GM23248 (cell line): ENCODE measurements around the gene PLA2R1. TPM values are rescaled to one million over a fixed set of nuclear protein-coding genes. Genes with fewer than 3 reads are reported as not detected.
A peak's percentile ranks its signal among the peaks of the same experiment; 100 is the strongest.

Source experiments
- DNase-seq: peaks from one replicate; pipeline ENCODE4 v3.0.0-alpha.2; 2015
- H2AFZ ChIP-seq: fragments of 200-600 bp; sonication (generic); 2 replicates; pipeline ENCODE4 v1.6.1; 2016; ENCODE audit warnings: antibody characterized with exemption
- H3F3A ChIP-seq: fragments of 200-600 bp; sonication (generic); 2 replicates; pipeline ENCODE4 v1.6.1; 2016; ENCODE audit warnings: mild to moderate bottlenecking, antibody characterized with exemption, mixed run types; ENCODE audit not compliant: insufficient read depth
- H3K27ac ChIP-seq: fragments of 200-600 bp; sonication (generic); 2 replicates; pipeline ENCODE4 v1.5.1; 2016; ENCODE audit warnings: mild to moderate bottlenecking
- H3K27me3 ChIP-seq: fragments of 200-600 bp; sonication (generic); replicated peaks from 2 replicates; pipeline ENCODE4 v1.6.1; 2016; ENCODE audit warnings: mild to moderate bottlenecking; ENCODE audit not compliant: insufficient read depth
- H3K36me3 ChIP-seq: fragments of 200-600 bp; sonication (generic); 2 replicates; pipeline ENCODE4 v1.6.1; 2016; ENCODE audit warnings: low read depth, mild to moderate bottlenecking
- H3K4me1 ChIP-seq: fragments of 200-600 bp; sonication (generic); 2 replicates; pipeline ENCODE4 v1.6.1; 2016; ENCODE audit warnings: mild to moderate bottlenecking; ENCODE audit not compliant: insufficient read depth
- H3K4me2 ChIP-seq: fragments of 200-600 bp; sonication (generic); one replicate; pipeline ENCODE4 v1.6.1; 2016; ENCODE audit warnings: mild to moderate bottlenecking; ENCODE audit not compliant: unreplicated experiment
- H3K4me3 ChIP-seq: fragments of 200-600 bp; sonication (generic); 2 replicates; pipeline ENCODE4 v1.5.1; 2016; ENCODE audit warnings: mild to moderate bottlenecking
- H3K79me2 ChIP-seq: fragments of 200-600 bp; sonication (generic); 2 replicates; pipeline ENCODE4 v1.6.1; 2016; ENCODE audit warnings: mild to moderate bottlenecking; ENCODE audit not compliant: insufficient read depth
- H3K9ac ChIP-seq: fragments of 200-600 bp; sonication (generic); 2 replicates; pipeline ENCODE4 v1.6.1; 2016; ENCODE audit warnings: mild to moderate bottlenecking
- H3K9me2 ChIP-seq: fragments of 200-600 bp; sonication (generic); 2 replicates; pipeline ENCODE4 v1.6.1; 2016; ENCODE audit warnings: mixed run types, mild to moderate bottlenecking, moderate library complexity; ENCODE audit not compliant: insufficient read depth
- H3K9me3 ChIP-seq: fragments of 200-600 bp; sonication (generic); one replicate; pipeline ENCODE4 v1.6.1; 2017; ENCODE audit warnings: low read depth
- H4K20me1 ChIP-seq: fragments of 200-600 bp; sonication (generic); 2 replicates; pipeline ENCODE4 v1.6.0; 2016; ENCODE audit not compliant: insufficient read depth
- EZH2 ChIP-seq: fragments of 200-600 bp; sonication (generic); IDR thresholded peaks from 2 replicates; pipeline ENCODE4 v1.6.1; 2018; ENCODE audit warnings: antibody characterized with exemption, mild to moderate bottlenecking; ENCODE audit not compliant: insufficient read depth, poor library complexity, severe bottlenecking
- EZH2phosphoT487 ChIP-seq: fragments of 200-600 bp; sonication (generic); IDR thresholded peaks from 2 replicates; pipeline ENCODE4 v1.6.1; 2018; ENCODE audit warnings: antibody characterized with exemption, moderate library complexity, mild to moderate bottlenecking, low read depth; ENCODE audit not compliant: insufficient read depth
- WGBS, 2 experiments: methylation state at CpG; one replicate each; pipeline ENCODE4 v1.1.6; 2015 to 2017; ENCODE audit warnings: low lambda C conversion rate in 2 of 2, low coverage in 1 of 2; ENCODE audit errors: missing lambda C conversion rate in 2 of 2; 5-methylcytosine and 5-hydroxymethylcytosine counted together
- in situ Hi-C: fragments of 300-500 bp; cut with MboI; formaldehyde crosslinking; loops from 2 replicates; pipeline ENCODE4 v1.15.0; 2020
- polyA plus RNA-seq: library from polyadenylated mRNA; unstranded; fragments of >200 nt; fragmentation: Nextera tagmentation; extraction: Ambion mirVana; gene quantifications from 2 replicates; pipeline ENCODE4 v1.2.1, GENCODE V29; 2016
- total RNA-seq: library from RNA; depleted of rRNA; stranded (reverse); fragments of >200 nt; shearing (Covaris generic); gene quantifications from 2 replicates; pipeline ENCODE4 v1.2.3, GENCODE V29; 2014

PLA2R1 gene
- total and polyA plus RNA-seq, 2 experiments from 2014 or later = 8.9 to 16.0 TPM

DNA sequence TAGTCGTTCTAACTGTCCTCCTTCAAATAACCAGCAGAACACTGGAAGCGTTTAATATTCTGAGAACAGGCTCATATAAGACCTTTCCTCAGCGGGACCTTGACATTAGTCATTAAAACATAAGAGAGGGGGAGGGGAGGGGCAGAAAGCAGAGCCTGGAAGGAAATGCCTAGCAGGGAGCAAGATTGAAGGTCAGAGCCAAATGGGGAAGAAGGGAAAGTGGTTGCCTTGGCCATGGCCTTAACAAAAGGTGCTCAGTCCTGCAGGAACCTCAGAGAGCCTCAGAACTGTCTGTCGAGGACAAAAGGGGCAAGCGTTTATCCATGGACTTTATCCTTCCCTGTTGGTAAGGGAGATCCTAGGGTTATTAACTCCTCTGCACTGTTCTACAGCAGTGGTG lies 856 bp upstream of the PLA2R1 start:
- no peaks in the 10 kb centered on the region for H3K36me3 ChIP-seq
- WGBS, 2 experiments = 30 to 38% methylated on average over 5 of the region's 5 CpGs
- peak; percentile 30 for DNase-seq
- no peak overlapping the region for H3K27ac ChIP-seq
- H3K9ac ChIP-seq = 0 out of 2 replicates have a peak overlapping the region, but pooled peaks have one; percentile 74
- H4K20me1 ChIP-seq = no peaks in the 10 kb centered on the region
- peak overlapping the region; percentile 77 for H3K4me3 ChIP-seq
- H3K4me1 ChIP-seq = peaks cover 7% of the 10 kb centered on the region; the same call in 1 of the 2 replicates
- no peaks in the 10 kb centered on the region for H3K9me2 ChIP-seq
- no peak for TF ChIP-seq EZH2phosphoT487
- H3K4me2 ChIP-seq = peak overlapping the region; percentile 68
- H3K79me2 ChIP-seq = peaks cover 27% of the 10 kb centered on the region
- in situ Hi-C loops = no loop called here
- no peaks in the 10 kb centered on the region for H3K27me3 ChIP-seq
- H2AFZ ChIP-seq = peak overlapping the region; percentile 95
- H3F3A ChIP-seq = 0 out of 2 replicates have a peak, but pooled peaks cover 9% of the 10 kb centered on the region
- H3K9me3 ChIP-seq = no peaks in the 10 kb centered on the region

DNA sequence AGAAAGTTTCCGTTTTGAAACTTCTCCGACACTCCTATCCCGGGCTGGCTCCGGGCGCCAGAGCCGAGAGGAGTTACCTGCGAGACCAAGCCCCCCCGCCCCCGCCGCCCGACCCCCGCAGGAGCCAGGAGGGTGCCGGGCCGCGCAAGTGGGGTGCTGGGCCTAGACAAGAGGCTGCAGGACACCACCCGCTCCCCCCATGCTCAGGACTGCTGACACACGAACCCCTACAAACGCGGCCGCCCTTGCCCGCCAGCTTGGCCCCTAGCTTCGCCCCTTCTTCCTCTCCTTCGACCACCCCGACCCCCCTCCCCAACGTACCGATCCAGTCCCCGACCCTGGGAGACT lies 497 bp downstream of the PLA2R1 start:
- no peaks in the 10 kb centered on the region for H3K9me3 ChIP-seq
- no peaks in the 10 kb centered on the region for H3K36me3 ChIP-seq
- peaks cover 40% of the 10 kb centered on the region for H3K79me2 ChIP-seq
- WGBS, 2 experiments = 1 to 10% methylated on average over 10 to 27 of the region's 27 CpGs
- H3K27ac ChIP-seq = no peak overlapping the region
- H3F3A ChIP-seq = 0 out of 2 replicates have a peak, but pooled peaks cover 10% of the 10 kb centered on the region
- peak overlapping the region; percentile 74 for H3K9ac ChIP-seq
- H3K27me3 ChIP-seq = no peaks in the 10 kb centered on the region
- no peaks in the 10 kb centered on the region for H4K20me1 ChIP-seq
- H3K4me1 ChIP-seq = peaks cover 7% of the 10 kb centered on the region; the same call in 1 of the 2 replicates
- in situ Hi-C loops = no loop called here
- peak overlapping the region; percentile 68 for H3K4me2 ChIP-seq
- no peak for TF ChIP-seq EZH2
- TF ChIP-seq EZH2phosphoT487 = no peak
- peak overlapping the region; percentile 95 for H2AFZ ChIP-seq
- peak overlapping the region; percentile 77 for H3K4me3 ChIP-seq
- DNase-seq = peak; percentile 48
- H3K9me2 ChIP-seq = no peaks in the 10 kb centered on the region

- no peak for TF ChIP-seq EZH2
- no peak for TF ChIP-seq EZH2phosphoT487
Observed at GRCh38 chr2:160061533-160061932, 882 bp downstream of the PLA2R1 start.

DNA sequence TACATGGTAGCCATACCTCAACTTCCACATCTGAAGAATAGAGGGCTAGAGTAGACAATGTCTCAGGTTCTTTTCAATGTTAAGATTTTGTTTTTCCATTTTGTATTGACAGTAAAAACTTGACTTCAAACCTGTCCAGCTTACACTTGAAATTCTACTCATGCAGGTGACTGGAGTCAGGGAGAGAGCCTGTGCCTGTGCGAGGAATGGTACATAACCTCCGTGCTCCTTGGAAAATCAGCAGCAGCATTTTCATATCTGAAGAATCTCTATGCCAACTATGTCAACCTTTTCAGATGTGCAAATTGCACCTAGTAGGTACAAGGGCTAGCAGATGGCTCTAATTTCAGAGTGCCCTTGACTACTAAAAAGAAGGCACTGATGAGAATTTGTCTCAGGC lies 2.1 kb downstream of the PLA2R1 start:
- peaks cover 18% of the 10 kb centered on the region for H3K4me1 ChIP-seq
- H3K4me3 ChIP-seq = no peak overlapping the region
- H3K9me2 ChIP-seq = no peaks in the 10 kb centered on the region
- H3K4me2 ChIP-seq = no peak overlapping the region
- no peak overlapping the region for H3K27ac ChIP-seq
- no peak for DNase-seq
- in situ Hi-C loops = no loop called here
- H3K79me2 ChIP-seq = peaks cover 44% of the 10 kb centered on the region
- H3K9ac ChIP-seq = no peak overlapping the region
- H2AFZ ChIP-seq = no peak overlapping the region
- no peaks in the 10 kb centered on the region for H3K9me3 ChIP-seq
- no peaks in the 10 kb centered on the region for H4K20me1 ChIP-seq
- TF ChIP-seq EZH2 = no peak
- TF ChIP-seq EZH2phosphoT487 = no peak
- H3K36me3 ChIP-seq = no peaks in the 10 kb centered on the region
- WGBS, 2 experiments = 95 to 100% methylated on average over 2 of the region's 2 CpGs
- H3K27me3 ChIP-seq = no peaks in the 10 kb centered on the region
- H3F3A ChIP-seq = peaks cover 27% of the 10 kb centered on the region

More at GRCh38 chr2:160061533-160061932, 882 bp downstream of the PLA2R1 start:
- H4K20me1 ChIP-seq = no peaks in the 10 kb centered on the region
- in situ Hi-C loops = no loop called here
- no peaks in the 10 kb centered on the region for H3K27me3 ChIP-seq
- peak overlapping the region; percentile 68 for H3K4me2 ChIP-seq
- peak overlapping the region; percentile 77 for H3K4me3 ChIP-seq
- peaks cover 7% of the 10 kb centered on the region; the same call in 1 of the 2 replicates for H3K4me1 ChIP-seq
- H3K9me2 ChIP-seq = no peaks in the 10 kb centered on the region
- H3K9ac ChIP-seq = peak overlapping the region; percentile 74
- H3K9me3 ChIP-seq = no peaks in the 10 kb centered on the region
- 0 out of 2 replicates have a peak, but pooled peaks cover 14% of the 10 kb centered on the region for H3F3A ChIP-seq
- H3K27ac ChIP-seq = no peak overlapping the region
- WGBS, 2 experiments = 65% methylated on average over 18 of the region's 18 CpGs
- peaks cover 44% of the 10 kb centered on the region for H3K79me2 ChIP-seq
- H3K36me3 ChIP-seq = no peaks in the 10 kb centered on the region
- peak overlapping the region; percentile 95 for H2AFZ ChIP-seq
- no peak for DNase-seq

DNA sequence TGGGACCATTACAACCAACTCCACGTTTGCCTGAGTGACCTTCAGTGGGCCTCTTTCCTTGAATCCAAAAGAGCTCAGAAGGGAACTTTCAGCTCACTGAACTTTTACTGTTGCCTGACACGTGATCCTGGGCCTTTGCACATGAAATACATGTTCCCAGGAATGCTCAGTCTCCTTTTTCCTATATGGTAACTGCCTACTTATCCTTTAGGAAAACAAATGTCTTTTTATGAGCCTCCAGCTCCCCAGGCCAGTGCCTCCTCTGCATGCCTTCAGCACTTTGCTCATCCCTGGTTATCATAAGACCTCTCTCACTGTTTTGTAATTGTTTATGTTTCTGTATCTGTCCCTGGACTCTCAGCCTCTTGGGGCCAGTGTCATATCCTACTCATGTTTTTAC lies 5.1 kb downstream of the PLA2R1 start:
- in situ Hi-C loops = no loop called here
- H3K27me3 ChIP-seq = no peaks in the 10 kb centered on the region
- WGBS, 2 experiments = 71 to 81% methylated on average over 2 of the region's 2 CpGs

More for the DNA sequence above, 5.1 kb downstream of the PLA2R1 start:
- Histone ChIP-seq H3K9ac (no peak overlapping the region), H3K9me2 (no peaks in the 10 kb centered on the region), H3K27ac (no peak overlapping the region), H3K9me3 (no peaks in the 10 kb centered on the region), H2AFZ (no peak overlapping the region), H3K79me2 (peaks cover 52% of the 10 kb centered on the region), H3K36me3 (no peaks in the 10 kb centered on the region), H3F3A (peaks cover 25% of the 10 kb centered on the region), H3K4me2 (no peak overlapping the region), H3K4me1 (peaks cover 22% of the 10 kb centered on the region), H4K20me1 (no peaks in the 10 kb centered on the region), H3K4me3 (no peak overlapping the region)
- TF ChIP-seq EZH2 (no peak), EZH2phosphoT487 (no peak)
- DNase-seq = no peak
